NCI-H2171 (cell line): ENCODE data around the gene PAXIP1.

Experiments used
- DNase-seq: peaks from one replicate; lab custom pipeline; 2025; lab: John Stamatoyannopoulos, UW

Gene PAXIP1

DNA sequence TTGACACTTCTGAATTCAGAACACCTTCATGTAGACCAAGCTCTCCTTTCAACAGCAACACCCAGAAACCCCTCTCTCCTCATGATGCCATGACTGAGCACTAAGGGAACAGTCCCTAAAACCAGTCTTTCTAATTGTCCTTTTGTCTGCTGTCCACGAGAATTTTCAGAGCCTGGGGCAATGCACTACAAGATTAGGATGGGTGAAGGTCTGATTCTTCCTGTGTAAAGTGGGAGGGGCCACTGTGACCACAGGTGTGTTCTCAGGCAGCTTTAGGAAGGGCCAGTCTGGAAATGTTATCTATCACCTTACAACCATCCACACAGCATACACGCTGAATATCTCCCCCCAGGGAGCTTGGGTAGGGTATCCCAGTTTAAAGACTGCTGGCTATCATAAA, 7.9 kb downstream of the PAXIP1 start:
- no peak for DNase-seq

GRCh38 chr7:154990964-154991540, 11.9 kb downstream of the PAXIP1 start:
- no peak for DNase-seq

GRCh38 chr7:154987571-154987970, 15.4 kb downstream of the PAXIP1 start:
- DNase-seq, result no peak

GRCh38 chr7:154986200-154986945, 16.6 kb downstream of the PAXIP1 start:
- no peak for DNase-seq

DNA sequence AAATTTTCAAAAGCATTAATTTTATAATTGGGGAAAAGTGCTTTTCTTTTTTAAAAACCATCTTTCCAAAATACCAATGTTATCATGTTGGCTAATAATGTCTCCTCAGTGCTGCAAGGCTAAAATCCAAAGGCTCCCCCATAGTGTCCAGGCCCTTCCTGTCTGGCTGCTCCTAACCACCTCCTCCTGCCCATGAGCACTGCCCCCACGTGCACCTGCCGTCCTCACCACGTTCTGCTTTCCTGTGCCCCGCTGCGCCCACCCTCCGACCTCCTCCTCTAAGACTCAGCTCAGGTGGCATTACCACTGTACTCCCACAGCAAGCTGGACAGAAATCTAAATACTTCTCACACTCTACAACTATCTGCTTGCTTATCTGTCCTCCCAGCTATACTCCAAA, 17.7 kb downstream of the PAXIP1 start:
- no peak for DNase-seq

DNA sequence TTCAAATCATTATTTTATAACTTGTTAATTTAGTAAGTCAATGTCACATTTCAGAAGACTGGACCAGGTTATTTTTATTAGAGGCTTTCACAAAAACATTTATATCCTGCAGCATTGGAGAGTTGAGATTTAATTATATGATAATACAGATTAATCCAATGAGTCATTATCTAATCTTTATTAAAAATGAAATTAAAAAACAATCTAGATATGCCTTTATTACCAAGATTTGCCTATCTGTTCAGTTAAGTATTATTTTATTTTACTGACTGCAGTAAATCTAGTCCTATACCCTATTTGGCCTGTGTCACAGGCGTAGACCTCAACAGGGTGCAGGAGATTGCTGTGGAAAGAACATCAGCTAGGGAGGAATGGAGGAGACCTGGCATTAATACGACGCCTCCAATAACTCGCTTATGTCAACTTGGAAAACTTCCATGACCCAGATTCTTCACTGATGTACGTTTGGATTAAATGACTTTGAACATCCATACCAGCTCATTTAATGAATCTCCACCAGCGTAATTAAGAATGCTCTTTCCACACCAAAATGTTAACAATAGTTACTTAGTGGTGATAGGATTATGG, 18.2 kb downstream of the PAXIP1 start:
- DNase-seq, result no peak

DNA sequence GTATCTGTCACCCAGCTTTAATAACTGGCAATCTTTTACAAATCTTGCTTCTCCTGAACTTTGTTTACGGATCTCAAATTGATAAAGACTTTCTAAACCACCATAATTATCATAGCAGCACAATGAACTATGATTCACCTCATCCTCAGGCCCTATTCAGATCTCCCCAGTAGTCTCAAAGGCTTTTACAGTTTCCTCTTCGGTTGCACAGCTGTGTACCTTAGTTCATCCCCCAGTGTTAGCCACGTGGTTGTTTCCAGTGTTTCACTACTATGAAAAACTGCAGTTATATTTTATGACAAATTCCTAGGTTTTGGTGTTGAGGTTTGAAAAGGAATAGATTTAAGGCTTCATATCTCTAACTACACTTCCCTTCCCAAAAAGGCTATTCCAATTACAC, 24.9 kb downstream of the PAXIP1 start:
- DNase-seq, result no peak

DNA sequence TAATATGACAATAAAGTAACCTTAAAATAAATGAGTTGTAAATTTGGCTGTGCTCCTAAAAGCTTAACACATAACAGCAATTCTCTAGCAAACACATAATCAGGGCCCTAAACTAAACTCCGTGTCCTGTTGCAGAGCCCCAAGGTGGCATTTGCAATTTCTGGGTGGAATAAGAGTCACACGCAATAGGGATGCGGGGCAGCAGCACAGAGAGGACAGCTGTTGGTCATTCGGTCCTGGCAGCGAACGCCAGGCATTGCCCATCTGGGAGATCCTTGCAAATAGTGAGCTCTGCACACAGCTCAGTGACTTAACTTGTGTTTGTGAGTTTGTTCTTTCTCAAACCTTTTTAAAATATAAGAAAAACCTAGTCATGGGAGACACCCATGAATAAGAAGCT, 25.7 kb downstream of the PAXIP1 start:
- no peak for DNase-seq

GRCh38 chr7:154976844-154977243, 26.1 kb downstream of the PAXIP1 start:
- no peak for DNase-seq

- no peak for DNase-seq
These were observed 26.9 kb downstream of the PAXIP1 start for GRCh38 chr7:154975984-154976383.

DNA sequence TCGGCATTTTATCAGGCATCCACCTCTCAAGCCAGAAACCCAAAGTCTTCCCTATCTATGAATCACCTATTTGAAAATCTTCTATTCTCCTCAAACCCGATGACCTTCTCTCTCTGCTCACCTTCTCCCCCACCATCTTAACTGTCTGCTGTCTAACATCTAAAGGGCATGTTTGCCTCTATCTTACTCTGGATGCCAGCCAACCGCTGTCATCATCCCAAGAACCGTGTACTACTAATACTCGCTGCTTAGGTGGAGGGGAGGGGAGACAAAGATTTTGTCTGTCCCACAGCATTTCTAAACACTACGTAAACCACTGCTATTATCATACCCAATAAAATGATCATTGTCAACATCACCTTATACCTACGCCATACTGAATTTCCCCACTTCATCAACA, 29.5 kb downstream of the PAXIP1 start:
- DNase-seq, result no peak

DNA sequence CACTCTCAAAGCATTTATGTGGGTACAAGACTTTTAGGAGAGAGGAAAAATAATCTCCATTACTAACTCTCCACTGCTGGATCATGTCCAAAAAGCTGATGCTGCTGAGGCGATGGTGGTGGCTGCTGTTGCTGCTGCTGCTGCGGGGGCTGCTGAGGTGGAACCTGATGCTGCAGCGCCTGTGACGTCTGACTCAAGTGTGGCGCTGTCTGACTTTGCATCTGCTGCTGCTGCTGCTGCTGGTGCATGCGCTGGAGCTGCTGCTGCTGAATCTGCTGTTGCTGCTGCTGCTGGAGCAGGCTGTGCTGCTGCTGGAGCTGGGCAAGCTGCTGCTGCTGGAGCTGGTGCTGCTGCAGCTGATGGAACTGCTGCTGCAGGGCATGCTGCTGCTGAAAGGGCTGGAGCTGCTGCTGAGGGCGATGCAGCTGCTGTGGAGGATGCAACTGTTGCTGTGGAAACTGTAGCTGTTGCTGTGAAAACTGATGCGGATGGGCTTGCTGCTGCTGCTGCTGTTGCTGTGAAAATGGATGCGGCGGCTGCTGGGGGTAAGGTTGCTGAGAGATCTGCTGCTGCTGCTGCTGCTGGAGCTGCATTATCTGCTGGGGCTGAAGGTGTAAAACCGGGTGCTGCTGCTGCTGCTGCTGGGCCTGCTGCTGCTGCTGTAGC, 34.5 kb downstream of the PAXIP1 start:
- DNase-seq, result no peak

- DNase-seq, result no peak
These were observed 35.4 kb downstream of the PAXIP1 start for GRCh38 chr7:154967401-154967955.

DNA sequence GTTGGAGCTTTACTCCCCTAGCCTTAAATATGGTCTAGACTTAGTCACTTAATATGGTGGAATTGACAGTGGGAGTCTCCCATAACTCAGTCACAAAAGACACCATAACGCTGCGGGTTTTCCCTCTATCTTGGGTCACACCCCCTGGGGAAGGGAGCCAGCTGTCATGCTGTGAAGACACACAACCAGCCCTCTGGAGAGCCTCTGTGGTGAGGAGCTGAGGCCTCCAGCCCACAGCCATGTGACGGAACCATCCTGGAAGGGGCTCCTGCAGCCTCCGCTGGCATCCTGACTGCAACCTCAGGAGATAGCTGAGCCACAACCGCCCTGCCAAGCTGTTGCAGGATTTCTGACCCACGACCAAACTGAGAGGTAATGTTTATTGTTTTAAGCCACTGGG, 37.9 kb downstream of the PAXIP1 start:
- DNase-seq, result no peak

DNA sequence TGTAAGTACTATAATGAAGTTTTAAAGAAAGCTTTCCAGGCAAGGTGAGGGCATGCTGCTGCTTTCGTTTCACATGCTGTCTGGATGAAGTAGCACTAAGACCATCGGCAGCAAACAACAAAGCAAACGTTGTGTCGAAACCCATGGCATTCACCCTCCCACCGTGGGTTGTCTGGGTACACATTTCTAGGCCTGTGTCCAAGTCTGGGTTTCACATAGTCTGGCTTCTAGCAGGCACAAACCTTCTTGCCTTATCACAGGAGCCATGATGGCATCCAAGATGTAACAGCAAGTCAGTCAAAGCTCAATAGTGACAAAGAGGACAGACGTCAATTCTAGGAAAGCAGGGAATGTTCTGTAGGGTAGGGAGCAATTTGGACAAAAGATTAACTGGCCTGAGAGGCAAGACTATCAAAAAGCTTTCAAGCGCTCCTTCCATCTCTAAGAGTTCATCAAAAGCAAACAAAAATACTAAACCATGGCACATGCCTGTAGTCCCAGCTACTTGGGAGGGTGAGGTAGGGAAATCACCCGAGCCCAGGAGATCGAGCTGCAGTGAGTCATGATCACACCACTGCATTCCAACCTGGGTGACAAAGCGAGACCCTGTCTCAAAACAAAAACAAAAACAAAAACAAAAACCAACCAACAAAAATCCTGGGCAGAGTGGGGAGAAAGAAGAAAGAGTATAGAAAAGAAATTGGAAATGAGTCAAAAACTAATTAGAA, 42.7 kb downstream of the PAXIP1 start:
- no peak for DNase-seq

GRCh38 chr7:154956427-154956826, 46.5 kb downstream of the PAXIP1 start:
- DNase-seq, result no peak

GRCh38 chr7:154953006-154953684, 49.8 kb downstream of the PAXIP1 start:
- no peak for DNase-seq

DNA sequence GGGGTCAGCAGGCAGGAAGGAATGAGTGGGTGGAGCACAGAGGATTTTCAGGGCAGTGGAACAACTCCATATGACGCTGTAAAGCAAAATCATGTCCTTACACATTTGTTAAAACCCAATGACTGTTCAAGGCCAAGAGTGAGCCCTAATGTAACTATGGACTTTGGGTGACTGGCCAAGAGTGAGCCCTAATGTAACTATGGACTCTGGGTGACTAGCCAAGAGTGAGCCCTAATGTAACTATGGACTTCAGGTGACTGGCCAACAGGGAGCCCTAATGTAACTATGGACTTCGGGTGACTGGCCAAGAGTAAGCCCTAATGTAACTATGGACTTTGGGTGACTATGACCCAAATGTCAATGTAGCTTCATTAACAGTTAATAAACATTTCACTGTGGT, 52.0 kb downstream of the PAXIP1 start:
- DNase-seq, result no peak

DNA sequence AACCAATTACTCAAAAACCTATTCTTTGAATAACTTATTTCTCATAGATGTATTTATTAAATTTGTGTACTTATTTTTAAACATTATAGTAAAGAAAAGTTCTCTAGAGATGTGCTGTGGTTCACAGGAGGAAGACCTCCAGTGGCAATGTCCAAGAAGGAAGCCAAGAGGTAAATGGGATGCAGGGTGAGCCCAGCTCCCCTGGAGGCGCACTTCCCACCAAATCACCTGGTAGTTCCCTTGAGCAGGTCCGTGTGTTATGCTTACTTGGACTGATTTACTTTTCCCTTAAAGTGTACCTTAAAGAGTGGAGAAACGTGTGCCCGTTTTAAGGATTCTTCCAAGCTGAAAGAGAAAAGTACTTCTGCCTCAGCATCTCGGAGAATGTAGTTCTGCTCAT, 55.3 kb downstream of the PAXIP1 start:
- no peak for DNase-seq

GRCh38 chr7:154946166-154946565, 56.8 kb downstream of the PAXIP1 start:
- no peak for DNase-seq

GRCh38 chr7:154943906-154944305, 59.0 kb downstream of the PAXIP1 start:
- no peak for DNase-seq

DNA sequence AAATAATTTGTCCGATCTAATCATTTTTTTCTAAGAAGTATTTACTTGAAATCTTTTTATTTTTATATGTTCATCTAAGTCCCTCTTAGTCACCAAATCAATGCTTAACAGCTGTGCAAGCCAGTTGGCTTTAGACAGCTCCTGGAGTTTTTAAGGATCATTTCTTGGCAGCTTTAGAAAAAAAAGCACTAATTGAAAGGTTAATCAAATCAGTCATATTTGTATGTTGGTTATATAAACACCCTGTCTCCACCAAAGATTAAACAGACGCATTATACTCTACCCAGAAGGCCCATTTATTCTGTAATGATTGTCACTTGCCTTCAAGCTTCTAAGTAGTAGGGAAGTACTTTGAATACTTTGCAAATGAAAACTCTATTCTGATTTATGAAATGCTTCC, 60.2 kb downstream of the PAXIP1 start:
- no peak for DNase-seq
